GM23248 (cell line): Measurements from ENCODE around the gene BRD7. TPM values are rescaled to one million over a fixed set of nuclear protein-coding genes. Genes with fewer than 3 reads are reported as not detected.
A peak's percentile ranks its signal among the peaks of the same experiment; 100 is the strongest.

ENCODE experiments used
- DNase-seq: peaks from one replicate; pipeline ENCODE4 v3.0.0-alpha.2; 2015
- H2AFZ ChIP-seq: fragments of 200-600 bp; sonication (generic); 2 replicates; pipeline ENCODE4 v1.6.1; 2016; ENCODE audit warnings: antibody characterized with exemption
- H3F3A ChIP-seq: fragments of 200-600 bp; sonication (generic); 2 replicates; pipeline ENCODE4 v1.6.1; 2016; ENCODE audit warnings: mild to moderate bottlenecking, antibody characterized with exemption, mixed run types; ENCODE audit not compliant: insufficient read depth
- H3K27ac ChIP-seq: fragments of 200-600 bp; sonication (generic); 2 replicates; pipeline ENCODE4 v1.5.1; 2016; ENCODE audit warnings: mild to moderate bottlenecking
- H3K27me3 ChIP-seq: fragments of 200-600 bp; sonication (generic); replicated peaks from 2 replicates; pipeline ENCODE4 v1.6.1; 2016; ENCODE audit warnings: mild to moderate bottlenecking; ENCODE audit not compliant: insufficient read depth
- H3K36me3 ChIP-seq: fragments of 200-600 bp; sonication (generic); 2 replicates; pipeline ENCODE4 v1.6.1; 2016; ENCODE audit warnings: low read depth, mild to moderate bottlenecking
- H3K4me1 ChIP-seq: fragments of 200-600 bp; sonication (generic); 2 replicates; pipeline ENCODE4 v1.6.1; 2016; ENCODE audit warnings: mild to moderate bottlenecking; ENCODE audit not compliant: insufficient read depth
- H3K4me2 ChIP-seq: fragments of 200-600 bp; sonication (generic); one replicate; pipeline ENCODE4 v1.6.1; 2016; ENCODE audit warnings: mild to moderate bottlenecking; ENCODE audit not compliant: unreplicated experiment
- H3K4me3 ChIP-seq: fragments of 200-600 bp; sonication (generic); 2 replicates; pipeline ENCODE4 v1.5.1; 2016; ENCODE audit warnings: mild to moderate bottlenecking
- H3K79me2 ChIP-seq: fragments of 200-600 bp; sonication (generic); 2 replicates; pipeline ENCODE4 v1.6.1; 2016; ENCODE audit warnings: mild to moderate bottlenecking; ENCODE audit not compliant: insufficient read depth
- H3K9ac ChIP-seq: fragments of 200-600 bp; sonication (generic); 2 replicates; pipeline ENCODE4 v1.6.1; 2016; ENCODE audit warnings: mild to moderate bottlenecking
- H3K9me2 ChIP-seq: fragments of 200-600 bp; sonication (generic); 2 replicates; pipeline ENCODE4 v1.6.1; 2016; ENCODE audit warnings: mixed run types, mild to moderate bottlenecking, moderate library complexity; ENCODE audit not compliant: insufficient read depth
- H3K9me3 ChIP-seq: fragments of 200-600 bp; sonication (generic); one replicate; pipeline ENCODE4 v1.6.1; 2017; ENCODE audit warnings: low read depth
- H4K20me1 ChIP-seq: fragments of 200-600 bp; sonication (generic); 2 replicates; pipeline ENCODE4 v1.6.0; 2016; ENCODE audit not compliant: insufficient read depth
- EZH2 ChIP-seq: fragments of 200-600 bp; sonication (generic); IDR thresholded peaks from 2 replicates; pipeline ENCODE4 v1.6.1; 2018; ENCODE audit warnings: antibody characterized with exemption, mild to moderate bottlenecking; ENCODE audit not compliant: insufficient read depth, poor library complexity, severe bottlenecking
- EZH2phosphoT487 ChIP-seq: fragments of 200-600 bp; sonication (generic); IDR thresholded peaks from 2 replicates; pipeline ENCODE4 v1.6.1; 2018; ENCODE audit warnings: antibody characterized with exemption, moderate library complexity, mild to moderate bottlenecking, low read depth; ENCODE audit not compliant: insufficient read depth
- WGBS, 2 experiments: methylation state at CpG; one replicate each; pipeline ENCODE4 v1.1.6; 2015 to 2017; ENCODE audit warnings: low lambda C conversion rate in 2 of 2, low coverage in 1 of 2; ENCODE audit errors: missing lambda C conversion rate in 2 of 2; 5-methylcytosine and 5-hydroxymethylcytosine counted together
- in situ Hi-C: fragments of 300-500 bp; cut with MboI; formaldehyde crosslinking; loops from 2 replicates; pipeline ENCODE4 v1.15.0; 2020
- polyA plus RNA-seq: library from polyadenylated mRNA; unstranded; fragments of >200 nt; fragmentation: Nextera tagmentation; extraction: Ambion mirVana; gene quantifications from 2 replicates; pipeline ENCODE4 v1.2.1, GENCODE V29; 2016
- total RNA-seq: library from RNA; depleted of rRNA; stranded (reverse); fragments of >200 nt; shearing (Covaris generic); gene quantifications from 2 replicates; pipeline ENCODE4 v1.2.3, GENCODE V29; 2014

Gene BRD7
- total and polyA plus RNA-seq, 2 experiments from 2014 or later, result 20.3 to 35.8 TPM

DNA sequence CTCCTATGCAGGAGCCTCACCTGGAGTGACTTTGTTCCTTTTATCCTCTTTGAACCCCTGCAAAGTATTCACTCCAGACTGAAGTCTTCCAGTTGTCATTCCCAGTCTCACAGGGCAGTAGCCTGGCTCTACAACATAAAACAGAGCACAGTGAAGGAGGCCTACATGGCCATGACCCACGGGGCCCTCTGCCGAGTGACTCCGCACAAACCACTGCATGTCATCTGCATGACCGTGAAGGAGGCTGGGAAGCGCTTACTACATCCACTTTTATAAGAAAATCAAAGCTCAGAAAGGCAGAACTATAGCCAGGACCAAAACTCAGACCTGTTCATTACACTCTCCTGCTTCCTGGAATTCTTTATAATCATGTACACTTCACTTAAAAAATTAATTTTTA, 42.5 kb downstream of the BRD7 start:
- Histone ChIP-seq H3K4me1 (peaks cover 8% of the 10 kb centered on the region), H3K27me3 (no peaks in the 10 kb centered on the region), H4K20me1 (no peaks in the 10 kb centered on the region), H3K9ac (no peak overlapping the region), H2AFZ (no peak overlapping the region), H3K9me2 (no peaks in the 10 kb centered on the region), H3K27ac (no peak overlapping the region), H3K9me3 (no peaks in the 10 kb centered on the region), H3F3A (peaks cover 32% of the 10 kb centered on the region), H3K4me2 (no peak overlapping the region), H3K79me2 (peaks cover 3% of the 10 kb centered on the region; the same call in 1 of the 2 replicates), H3K36me3 (peaks cover 30% of the 10 kb centered on the region), H3K4me3 (no peak overlapping the region)
- WGBS, 2 experiments, result 79 to 82% methylated on average over 5 of the region's 5 CpGs
- in situ Hi-C loops, result no loop called here
- no peak for DNase-seq
- TF ChIP-seq EZH2 (no peak), EZH2phosphoT487 (no peak)

DNA sequence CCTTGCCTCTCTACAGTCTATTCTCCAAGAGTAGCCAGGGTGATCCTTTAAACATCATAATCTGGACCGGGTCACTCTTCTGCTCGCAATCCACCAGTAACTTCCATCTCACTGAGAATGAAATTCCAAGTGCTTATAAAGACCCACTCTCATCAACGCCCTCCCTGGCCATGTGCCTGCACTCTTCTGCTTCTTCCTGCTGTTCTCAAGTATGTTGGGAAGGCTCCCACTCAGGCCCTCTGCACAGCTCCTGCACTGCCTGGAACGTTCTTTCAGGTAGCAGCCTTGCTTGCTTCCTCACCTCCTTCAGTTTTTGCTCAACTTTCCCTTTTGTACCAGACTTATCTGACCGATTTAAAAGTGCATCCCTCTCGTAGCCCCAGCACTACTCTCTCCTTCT, 44.4 kb downstream of the BRD7 start:
- no peak for DNase-seq
- H3K9ac ChIP-seq, result no peak overlapping the region
- no peaks in the 10 kb centered on the region for H3K9me2 ChIP-seq
- 96 to 99% methylated on average over 6 of the region's 6 CpGs for WGBS, 2 experiments
- H3K79me2 ChIP-seq, result no peaks in the 10 kb centered on the region
- no peak for TF ChIP-seq EZH2
- no peak for TF ChIP-seq EZH2phosphoT487
- H3K4me3 ChIP-seq, result no peak overlapping the region
- peaks cover 44% of the 10 kb centered on the region for H3K36me3 ChIP-seq
- H3K27ac ChIP-seq, result no peak overlapping the region
- no peaks in the 10 kb centered on the region for H3K9me3 ChIP-seq
- no peaks in the 10 kb centered on the region for H3K27me3 ChIP-seq
- no peak overlapping the region for H2AFZ ChIP-seq
- peaks cover 32% of the 10 kb centered on the region for H3F3A ChIP-seq
- H3K4me1 ChIP-seq, result peaks cover 8% of the 10 kb centered on the region
- H4K20me1 ChIP-seq, result no peaks in the 10 kb centered on the region
- H3K4me2 ChIP-seq, result no peak overlapping the region
- in situ Hi-C loops, result no loop called here

DNA sequence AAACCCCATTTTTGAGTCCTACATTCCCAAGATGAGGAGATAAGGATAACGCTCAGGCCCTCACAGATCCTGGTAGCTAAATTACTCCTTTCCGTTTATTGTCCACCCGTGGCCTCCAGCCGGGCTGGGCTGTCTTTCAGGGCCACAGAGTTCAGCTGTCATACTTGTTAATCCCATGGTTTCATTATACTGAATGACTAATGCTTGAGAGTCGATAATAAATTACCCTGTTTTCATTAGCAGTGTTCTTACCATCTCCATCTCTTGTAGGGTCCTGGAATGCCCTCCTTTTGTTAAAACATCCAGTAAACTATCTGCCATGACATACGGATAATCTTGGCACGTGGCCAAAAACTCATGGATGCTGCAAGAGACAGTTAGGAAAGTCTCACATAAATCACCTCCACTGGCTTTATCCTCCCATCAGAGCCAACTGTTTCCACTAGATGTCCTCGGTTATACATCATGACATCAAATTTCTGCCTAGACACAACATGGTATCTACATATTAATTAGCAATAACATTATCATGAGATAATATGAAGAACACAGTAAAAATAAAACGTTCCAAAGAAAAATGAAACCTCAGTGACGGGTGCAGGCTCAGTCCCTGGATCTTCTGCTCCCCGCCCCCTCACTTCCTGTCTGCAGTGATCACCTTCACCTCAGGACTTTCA, 45.3 kb downstream of the BRD7 start:
- Histone ChIP-seq H4K20me1 (no peaks in the 10 kb centered on the region), H3K36me3 (peaks cover 47% of the 10 kb centered on the region), H3K9me3 (no peaks in the 10 kb centered on the region), H3K9me2 (no peaks in the 10 kb centered on the region), H3K27me3 (no peaks in the 10 kb centered on the region), H3K9ac (no peak overlapping the region), H3F3A (peaks cover 32% of the 10 kb centered on the region), H3K79me2 (no peaks in the 10 kb centered on the region), H3K4me3 (no peak overlapping the region), H2AFZ (no peak overlapping the region), H3K4me2 (no peak overlapping the region), H3K4me1 (peaks cover 8% of the 10 kb centered on the region), H3K27ac (peak overlapping the region; percentile 30)
- 42% methylated on average over 11 of the region's 11 CpGs for WGBS, 2 experiments
- in situ Hi-C loops, result no loop called here
- DNase-seq, result peak; percentile 62
- TF ChIP-seq EZH2phosphoT487 (no peak), EZH2 (no peak)

DNA sequence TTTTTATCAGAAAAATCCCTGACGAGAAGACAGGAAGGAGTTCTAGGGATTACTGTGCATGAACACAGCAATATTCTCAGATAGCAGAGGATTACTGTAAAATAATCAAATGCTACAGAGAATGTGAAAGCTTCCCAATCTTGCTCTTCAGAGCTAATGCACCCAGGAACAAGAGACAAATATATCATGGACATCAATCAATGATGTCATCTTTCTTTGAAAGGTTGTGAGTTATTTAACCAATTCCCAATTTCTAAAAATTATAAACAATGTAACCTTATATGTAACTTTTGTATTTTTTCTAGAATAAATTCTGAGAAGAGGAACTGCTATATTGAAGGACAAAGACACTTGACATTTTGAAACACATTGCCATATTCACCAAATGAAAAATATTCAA, 46.5 kb downstream of the BRD7 start:
- Histone ChIP-seq H3K27me3 (no peaks in the 10 kb centered on the region), H3K4me3 (no peak overlapping the region), H3K27ac (no peak overlapping the region), H3K79me2 (peaks cover 6% of the 10 kb centered on the region; the same call in 1 of the 2 replicates), H3K9me2 (no peaks in the 10 kb centered on the region), H4K20me1 (no peaks in the 10 kb centered on the region), H3K9me3 (no peaks in the 10 kb centered on the region), H3K9ac (no peak overlapping the region), H2AFZ (no peak overlapping the region), H3K4me2 (no peak overlapping the region), H3K4me1 (peaks cover 8% of the 10 kb centered on the region), H3K36me3 (peaks cover 58% of the 10 kb centered on the region), H3F3A (peaks cover 27% of the 10 kb centered on the region)
- in situ Hi-C loops, result no loop called here
- DNase-seq, result no peak
- TF ChIP-seq EZH2 (no peak), EZH2phosphoT487 (no peak)
- WGBS, 2 experiments, result 89 to 100% methylated on average over 1 of the region's 1 CpG
